ENCODE data around the gene MPDZ. TPM values are rescaled to one million over a fixed set of nuclear protein-coding genes. Genes with fewer than 3 reads are reported as not detected.

MPDZ gene
- total RNA-seq, 5 donors from 2014 or later (not counting 1 experiment from before 2014, with no cell fraction given) = 0.26 to 0.92 (median 0.35) TPM; not detected in 2

DNA sequence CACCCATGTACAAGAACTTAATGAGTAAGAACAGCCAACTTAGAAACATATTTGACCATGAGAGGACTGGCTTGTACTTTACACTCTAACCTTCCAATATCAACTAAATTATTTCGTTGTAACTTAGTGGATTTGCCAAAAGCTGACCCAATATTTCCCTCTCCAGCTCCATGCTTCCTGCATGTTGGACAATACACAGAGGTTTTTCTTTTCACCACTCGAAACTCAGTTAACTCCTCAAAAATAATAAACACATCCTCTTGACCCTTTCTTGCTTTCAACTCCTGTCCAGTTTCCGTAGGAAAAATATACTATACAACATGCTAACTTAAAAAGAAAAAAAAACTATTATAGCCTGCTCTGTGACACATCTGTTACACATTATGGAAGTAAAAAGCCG is 188.9 kb downstream of the MPDZ start:
- POLR2A ChIA-PET = no interaction called here
- H3K9me3 Mint-ChIP-seq = peaks cover 6 to 20% (median 12%) of the 10 kb centered on the region in 3 donors

DNA sequence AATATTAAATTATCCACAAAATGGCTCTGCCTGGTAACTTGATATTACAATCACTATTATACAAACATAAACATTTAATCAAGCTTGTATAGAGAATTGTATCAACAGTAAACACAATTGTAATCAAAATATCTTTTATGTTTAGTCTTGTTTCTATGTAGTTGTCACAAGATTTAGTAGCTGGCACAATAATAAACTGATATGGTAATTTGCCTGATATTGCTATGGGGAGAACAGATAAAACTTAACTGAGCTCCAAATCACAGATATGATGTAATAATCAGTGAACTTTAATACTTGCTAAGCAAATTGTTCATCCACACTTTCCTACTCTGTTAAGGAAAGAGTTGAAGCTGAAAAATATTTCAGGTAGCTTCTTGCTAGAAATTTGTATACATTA is 189.8 kb downstream of the MPDZ start:
- Mint-ChIP-seq H3K36me3 (no peaks in the 10 kb centered on the region), H3K27me3 (no peaks in the 10 kb centered on the region), H3K9me3 (peaks cover 9 to 15% (median 12%) of the 10 kb centered on the region in 3 donors), H3K4me1 (no peaks in the 10 kb centered on the region), H3K27ac (no peak overlapping the region), H3K4me3 (no peak overlapping the region)
- DNase-seq (no peak), ATAC-seq (replicated peaks in 1 of 4) (no peak)
- POLR2A ChIA-PET = no interaction called here
- H3K36me3 ChIP-seq (ENCODE audit: control insufficient read depth in 2 of 2, extremely low read depth in 1 of 2, insufficient read depth in 1 of 2, low read length in 1 of 2) = no peaks in the 10 kb centered on the region
- no peaks in the 10 kb centered on the region for H3K27me3 ChIP-seq (replicated peaks in 1 of 2; ENCODE audit: control insufficient read depth in 2 of 2, extremely low read depth in 1 of 2, insufficient read depth in 2 of 2, low read length in 1 of 2)
- CTCF ChIA-PET = interaction anchor here in 1 of 2 donors (0.7 kb wide), 1 partner anchor 1819 kb away, joined by 4 read pairs; no protein-coding TSS in a partner anchor
- no peaks in the 10 kb centered on the region for H3K9me3 ChIP-seq
- H3K4me1 ChIP-seq (ENCODE audit: control insufficient read depth in 1 of 2, extremely low read depth in 1 of 2, insufficient read depth in 2 of 2, low read length in 2 of 2) = no peaks in the 10 kb centered on the region
- H3K27ac ChIP-seq (ENCODE audit: low read length) = no peak overlapping the region
- H3K4me3 ChIP-seq (ENCODE audit: control insufficient read depth in 1 of 2, extremely low read depth in 1 of 2, low read length in 1 of 2) = no peak overlapping the region

More for the DNA sequence above, 188.9 kb downstream of the MPDZ start:
- Histone ChIP-seq H3K4me3 (ENCODE audit: control insufficient read depth in 1 of 2, extremely low read depth in 1 of 2, low read length in 1 of 2) (no peak overlapping the region), H3K27ac (ENCODE audit: low read length) (no peak overlapping the region), H3K4me1 (ENCODE audit: control insufficient read depth in 1 of 2, extremely low read depth in 1 of 2, insufficient read depth in 2 of 2, low read length in 2 of 2) (no peaks in the 10 kb centered on the region), H3K36me3 (ENCODE audit: control insufficient read depth in 2 of 2, extremely low read depth in 1 of 2, insufficient read depth in 1 of 2, low read length in 1 of 2) (no peaks in the 10 kb centered on the region), H3K9me3 (no peaks in the 10 kb centered on the region), H3K27me3 (replicated peaks in 1 of 2; ENCODE audit: control insufficient read depth in 2 of 2, extremely low read depth in 1 of 2, insufficient read depth in 2 of 2, low read length in 1 of 2) (no peaks in the 10 kb centered on the region)
- DNase-seq (no peak), ATAC-seq (replicated peaks in 1 of 4) (no peak)
- Mint-ChIP-seq H3K4me3 (no peak overlapping the region), H3K27ac (no peak overlapping the region), H3K36me3 (no peaks in the 10 kb centered on the region), H3K27me3 (no peaks in the 10 kb centered on the region), H3K4me1 (no peaks in the 10 kb centered on the region)
- CTCF ChIA-PET = interaction anchor here in 1 of 2 donors (0.6 kb wide), 1 partner anchor 12 kb away, joined by 5 read pairs; no protein-coding TSS in a partner anchor
- WGBS (ENCODE audit: insufficient coverage) = 48% methylated on average over 2 of the region's 4 CpGs

DNA sequence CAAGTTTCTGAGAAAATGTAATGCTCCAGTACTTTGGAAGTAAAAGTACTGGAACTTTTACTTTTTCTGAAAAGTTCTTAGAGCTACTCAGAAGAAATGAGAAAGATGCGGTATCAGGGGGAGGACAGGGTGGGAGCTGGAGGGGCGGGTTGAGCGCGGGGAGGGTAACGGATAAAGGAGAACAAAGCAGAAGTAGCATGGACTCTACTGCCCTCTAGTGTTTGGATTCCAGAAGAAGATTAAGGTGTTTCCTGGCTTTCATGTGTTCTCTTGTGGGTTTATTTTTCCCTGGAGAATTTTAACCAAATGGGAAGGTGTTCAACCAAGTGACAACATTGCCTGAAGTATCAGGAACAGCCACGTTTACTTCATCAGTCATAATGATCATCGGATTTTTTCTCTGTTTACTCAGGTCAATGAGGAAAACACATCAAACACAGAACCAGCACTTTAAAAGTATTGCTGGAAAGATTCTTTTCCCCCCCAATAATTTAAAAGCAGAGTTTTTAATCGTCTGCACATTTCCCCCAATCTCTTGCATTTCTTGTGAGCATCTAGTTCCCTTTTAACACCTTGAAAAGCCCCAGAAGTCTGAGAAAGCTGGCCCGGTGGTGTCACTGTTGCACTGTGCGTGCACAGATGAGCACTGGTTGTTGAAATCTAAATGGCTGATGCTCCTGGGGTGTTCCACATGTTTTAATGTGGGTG is 190.6 kb downstream of the MPDZ start:
- no peaks in the 10 kb centered on the region for H3K9me3 ChIP-seq
- WGBS (ENCODE audit: insufficient coverage) = 4% methylated on average over 4 of the region's 10 CpGs
- ATAC-seq (replicated peaks in 1 of 4) = no peak
- H3K4me1 ChIP-seq (ENCODE audit: control insufficient read depth in 1 of 2, extremely low read depth in 1 of 2, insufficient read depth in 2 of 2, low read length in 2 of 2) = no peaks in the 10 kb centered on the region
- no peaks in the 10 kb centered on the region for H3K4me1 Mint-ChIP-seq
- POLR2A ChIA-PET = no interaction called here
- H3K27me3 Mint-ChIP-seq = no peaks in the 10 kb centered on the region
- H3K4me3 Mint-ChIP-seq = no peak overlapping the region
- H3K36me3 ChIP-seq (ENCODE audit: control insufficient read depth in 2 of 2, extremely low read depth in 1 of 2, insufficient read depth in 1 of 2, low read length in 1 of 2) = no peaks in the 10 kb centered on the region
- no peak overlapping the region for H3K4me3 ChIP-seq (ENCODE audit: control insufficient read depth in 1 of 2, extremely low read depth in 1 of 2, low read length in 1 of 2)
- H3K27me3 ChIP-seq (replicated peaks in 1 of 2; ENCODE audit: control insufficient read depth in 2 of 2, extremely low read depth in 1 of 2, insufficient read depth in 2 of 2, low read length in 1 of 2) = no peaks in the 10 kb centered on the region
- H3K27ac Mint-ChIP-seq = no peak overlapping the region
- H3K36me3 Mint-ChIP-seq = no peaks in the 10 kb centered on the region
- DNase-seq = no peak
- no peak overlapping the region for H3K27ac ChIP-seq (ENCODE audit: low read length)
- peaks cover 8 to 16% (median 9%) of the 10 kb centered on the region in 3 donors for H3K9me3 Mint-ChIP-seq
- CTCF ChIA-PET = no interaction called here

DNA sequence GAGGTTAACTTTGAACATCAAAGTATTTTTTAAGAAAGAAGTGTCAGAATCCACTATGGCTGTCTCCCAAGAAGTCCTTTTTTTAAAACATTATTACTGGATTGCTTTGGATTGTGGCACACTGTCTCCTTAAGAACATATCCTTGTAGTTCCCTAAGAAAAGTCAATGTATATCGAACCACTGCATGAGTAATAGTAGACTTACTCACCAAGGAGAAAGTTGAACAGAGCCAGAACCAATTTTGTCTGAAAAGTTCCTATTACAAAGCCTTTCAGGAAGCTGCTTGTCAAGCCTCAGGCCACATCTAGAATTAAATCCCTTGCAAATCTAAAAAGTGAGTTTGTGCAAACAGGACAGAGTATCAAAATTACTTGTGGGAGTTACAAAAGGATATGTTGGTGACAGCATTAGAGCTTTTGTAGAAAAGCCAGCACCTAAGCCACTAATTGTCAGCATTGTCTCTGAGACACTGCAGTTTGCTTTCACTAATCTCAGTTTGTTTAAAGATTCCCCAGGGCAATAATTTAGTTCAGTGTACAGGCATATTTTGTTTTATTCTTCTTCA is 195.4 kb downstream of the MPDZ start:
- no peak overlapping the region for H3K4me3 ChIP-seq (ENCODE audit: control insufficient read depth in 1 of 2, extremely low read depth in 1 of 2, low read length in 1 of 2)
- no peaks in the 10 kb centered on the region for H3K36me3 Mint-ChIP-seq
- CTCF ChIA-PET = no interaction called here
- POLR2A ChIA-PET = no interaction called here
- DNase-seq = no peak
- WGBS (ENCODE audit: insufficient coverage) = no CpG with 5 or more reads among the region's 1 CpG
- no peak overlapping the region for H3K27ac ChIP-seq (ENCODE audit: low read length)
- no peaks in the 10 kb centered on the region for H3K4me1 ChIP-seq (ENCODE audit: control insufficient read depth in 1 of 2, extremely low read depth in 1 of 2, insufficient read depth in 2 of 2, low read length in 2 of 2)
- H3K4me3 Mint-ChIP-seq = no peak overlapping the region
- H3K27me3 ChIP-seq (replicated peaks in 1 of 2; ENCODE audit: control insufficient read depth in 2 of 2, extremely low read depth in 1 of 2, insufficient read depth in 2 of 2, low read length in 1 of 2) = no peaks in the 10 kb centered on the region
- H3K27me3 Mint-ChIP-seq = no peaks in the 10 kb centered on the region
- peaks cover 3 to 15% (median 8%) of the 10 kb centered on the region in 3 donors for H3K9me3 Mint-ChIP-seq
- H3K4me1 Mint-ChIP-seq = no peaks in the 10 kb centered on the region
- no peaks in the 10 kb centered on the region for H3K9me3 ChIP-seq
- no peaks in the 10 kb centered on the region for H3K36me3 ChIP-seq (ENCODE audit: control insufficient read depth in 2 of 2, extremely low read depth in 1 of 2, insufficient read depth in 1 of 2, low read length in 1 of 2)
- ATAC-seq (replicated peaks in 1 of 4) = no peak
- no peak overlapping the region for H3K27ac Mint-ChIP-seq

DNA sequence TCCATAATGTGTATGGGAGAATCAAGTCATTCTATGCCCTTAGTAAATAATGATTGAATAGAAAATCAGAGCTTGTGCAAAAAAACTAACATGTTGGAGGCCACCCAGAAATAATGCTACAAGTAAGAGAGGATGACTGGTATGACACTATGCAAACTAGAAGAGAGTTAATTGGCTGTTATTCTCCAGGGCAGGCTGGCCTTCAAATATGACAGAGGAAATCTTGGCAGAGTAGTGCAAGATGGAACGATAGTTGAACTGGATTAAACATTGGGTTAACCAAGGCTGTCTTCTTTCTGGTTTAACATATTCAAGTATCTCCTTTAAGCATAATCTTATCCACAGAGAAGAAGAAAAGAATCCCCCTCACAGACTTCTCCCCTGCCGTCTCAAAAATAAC is 196.1 kb downstream of the MPDZ start:
- Histone ChIP-seq H3K36me3 (ENCODE audit: control insufficient read depth in 2 of 2, extremely low read depth in 1 of 2, insufficient read depth in 1 of 2, low read length in 1 of 2) (no peaks in the 10 kb centered on the region), H3K4me1 (ENCODE audit: control insufficient read depth in 1 of 2, extremely low read depth in 1 of 2, insufficient read depth in 2 of 2, low read length in 2 of 2) (no peaks in the 10 kb centered on the region), H3K27ac (ENCODE audit: low read length) (no peak overlapping the region), H3K9me3 (no peaks in the 10 kb centered on the region), H3K4me3 (ENCODE audit: control insufficient read depth in 1 of 2, extremely low read depth in 1 of 2, low read length in 1 of 2) (no peak overlapping the region), H3K27me3 (replicated peaks in 1 of 2; ENCODE audit: control insufficient read depth in 2 of 2, extremely low read depth in 1 of 2, insufficient read depth in 2 of 2, low read length in 1 of 2) (no peaks in the 10 kb centered on the region)
- peaks cover 3 to 12% (median 8%) of the 10 kb centered on the region in 3 donors for H3K9me3 Mint-ChIP-seq
- no peak for ATAC-seq (replicated peaks in 1 of 4)
- ChIA-PET POLR2A (no interaction called here), CTCF (no interaction called here)
- H3K4me1 Mint-ChIP-seq = no peaks in the 10 kb centered on the region
- H3K27ac Mint-ChIP-seq = no peak overlapping the region
- H3K4me3 Mint-ChIP-seq = no peak overlapping the region
- no peaks in the 10 kb centered on the region for H3K36me3 Mint-ChIP-seq
- DNase-seq = no peak
- WGBS (ENCODE audit: insufficient coverage) = no CpG with 5 or more reads among the region's 2 CpGs
- no peaks in the 10 kb centered on the region for H3K27me3 Mint-ChIP-seq

DNA sequence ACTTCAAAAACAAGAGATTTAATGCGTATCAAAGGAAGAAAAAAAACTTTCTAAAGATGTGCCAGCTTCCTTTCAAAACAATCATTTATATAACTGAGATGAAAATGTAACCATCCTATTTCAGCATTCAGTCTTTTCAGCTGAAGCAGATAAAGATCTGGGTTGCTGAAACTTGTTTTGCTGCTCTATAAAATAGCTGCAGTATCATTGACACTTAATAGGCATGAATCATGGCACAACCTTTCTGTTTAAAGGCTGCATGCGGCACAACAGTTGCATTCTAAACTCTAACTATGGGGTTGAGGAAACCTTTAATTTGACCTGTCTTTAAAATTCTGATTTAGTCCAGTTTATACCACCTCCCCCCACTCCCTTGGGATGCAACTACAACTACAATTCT is 196.7 kb downstream of the MPDZ start:
- ChIA-PET POLR2A (no interaction called here), CTCF (no interaction called here)
- H3K9me3 ChIP-seq = no peaks in the 10 kb centered on the region
- Mint-ChIP-seq H3K27ac (no peak overlapping the region), H3K9me3 (peaks cover 3 to 12% (median 8%) of the 10 kb centered on the region in 3 donors), H3K27me3 (no peaks in the 10 kb centered on the region), H3K36me3 (no peaks in the 10 kb centered on the region), H3K4me1 (no peaks in the 10 kb centered on the region), H3K4me3 (no peak overlapping the region)
- no peak overlapping the region for H3K4me3 ChIP-seq (ENCODE audit: control insufficient read depth in 1 of 2, extremely low read depth in 1 of 2, low read length in 1 of 2)
- ATAC-seq (replicated peaks in 1 of 4) (no peak), DNase-seq (no peak)
- H3K27ac ChIP-seq (ENCODE audit: low read length) = no peak overlapping the region
- WGBS (ENCODE audit: insufficient coverage) = no CpG with 5 or more reads among the region's 2 CpGs
- H3K36me3 ChIP-seq (ENCODE audit: control insufficient read depth in 2 of 2, extremely low read depth in 1 of 2, insufficient read depth in 1 of 2, low read length in 1 of 2) = no peaks in the 10 kb centered on the region
- H3K27me3 ChIP-seq (replicated peaks in 1 of 2; ENCODE audit: control insufficient read depth in 2 of 2, extremely low read depth in 1 of 2, insufficient read depth in 2 of 2, low read length in 1 of 2) = no peaks in the 10 kb centered on the region
- no peaks in the 10 kb centered on the region for H3K4me1 ChIP-seq (ENCODE audit: control insufficient read depth in 1 of 2, extremely low read depth in 1 of 2, insufficient read depth in 2 of 2, low read length in 2 of 2)

All from T-cell (primary cell).